Mucosa of stomach (tissue), 1 donor: Measurements from ENCODE around the gene ZNF316.
"Not testable (repeated sequence)": the region's sequence is repeated elsewhere in the genome, so short reads cannot be mapped to it uniquely, and the experiment has no call there.

Experiments
- H3K27me3 ChIP-seq: one replicate; pipeline ENCODE4 v1.7.0; 2013; ENCODE audit warnings: mild to moderate bottlenecking, low read length; ENCODE audit not compliant: control insufficient read depth, insufficient read depth
- H3K36me3 ChIP-seq: one replicate; pipeline ENCODE4 v1.7.0; 2013; ENCODE audit warnings: low read length; ENCODE audit not compliant: control insufficient read depth, insufficient read depth
- H3K4me1 ChIP-seq: one replicate; pipeline ENCODE4 v1.7.0; 2013; ENCODE audit warnings: mild to moderate bottlenecking, low read length; ENCODE audit not compliant: control insufficient read depth, insufficient read depth
- H3K4me3 ChIP-seq: one replicate; pipeline ENCODE4 v1.7.0; 2013; ENCODE audit warnings: low read length
- H3K9ac ChIP-seq: one replicate; pipeline ENCODE4 v1.7.0; 2013; ENCODE audit warnings: mild to moderate bottlenecking, low read length, moderate library complexity
- H3K9me3 ChIP-seq: one replicate; pipeline ENCODE4 v1.7.0; 2013; ENCODE audit warnings: mild to moderate bottlenecking, low read length, moderate library complexity; ENCODE audit not compliant: control insufficient read depth
- donor health status: Pancreatic carcinoma.

Gene ZNF316

DNA sequence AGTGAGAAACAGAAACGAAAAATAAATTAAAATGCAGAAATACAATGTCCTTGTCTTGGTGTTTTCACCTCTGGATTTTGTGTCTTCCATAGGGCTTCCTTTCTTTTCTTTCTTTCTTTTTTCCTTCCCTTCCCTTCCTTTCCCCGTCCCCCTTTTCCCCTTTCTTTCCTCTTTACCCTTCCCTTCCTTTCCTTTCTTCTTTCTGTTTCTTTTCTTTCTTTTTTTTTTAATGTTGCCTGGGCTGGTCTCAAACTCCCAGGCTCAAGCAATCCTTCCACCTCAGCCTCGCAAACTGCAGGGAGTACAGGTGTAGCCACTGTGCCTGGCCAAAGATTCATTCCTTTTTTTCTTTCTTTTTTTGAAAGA is 12.9 kb upstream of the ZNF316 start:
- Histone ChIP-seq H3K27me3 (no peaks in the 10 kb centered on the region), H3K9ac (no peak overlapping the region), H3K4me3 (no peak overlapping the region), H3K9me3 (no peaks in the 10 kb centered on the region), H3K36me3 (no peaks in the 10 kb centered on the region), H3K4me1 (no peaks in the 10 kb centered on the region)

DNA sequence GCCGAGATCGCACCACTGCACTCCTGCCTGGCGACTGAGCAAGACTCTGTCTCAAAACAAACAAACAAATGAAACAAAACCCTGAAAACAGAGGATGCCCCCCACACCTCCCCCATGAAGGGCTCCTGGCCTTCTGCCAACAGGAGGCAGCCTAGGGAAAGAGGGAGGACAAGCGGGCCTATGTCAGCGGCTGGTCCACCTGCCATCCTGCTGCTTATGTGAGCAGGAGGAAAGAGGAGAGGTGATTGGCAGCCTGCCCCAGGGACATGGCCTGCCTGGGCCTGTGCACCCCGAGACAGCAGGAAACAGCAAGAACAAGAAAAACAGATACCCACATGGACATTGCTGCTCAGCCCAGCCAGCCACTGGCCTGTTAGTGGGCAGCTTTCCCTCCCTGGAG is 9.1 kb upstream of the ZNF316 start:
- H3K9ac ChIP-seq = no peak overlapping the region
- H3K4me3 ChIP-seq = no peak overlapping the region
- H3K27me3 ChIP-seq = no peaks in the 10 kb centered on the region
- no peaks in the 10 kb centered on the region for H3K36me3 ChIP-seq
- H3K9me3 ChIP-seq = no peaks in the 10 kb centered on the region
- no peaks in the 10 kb centered on the region for H3K4me1 ChIP-seq

DNA sequence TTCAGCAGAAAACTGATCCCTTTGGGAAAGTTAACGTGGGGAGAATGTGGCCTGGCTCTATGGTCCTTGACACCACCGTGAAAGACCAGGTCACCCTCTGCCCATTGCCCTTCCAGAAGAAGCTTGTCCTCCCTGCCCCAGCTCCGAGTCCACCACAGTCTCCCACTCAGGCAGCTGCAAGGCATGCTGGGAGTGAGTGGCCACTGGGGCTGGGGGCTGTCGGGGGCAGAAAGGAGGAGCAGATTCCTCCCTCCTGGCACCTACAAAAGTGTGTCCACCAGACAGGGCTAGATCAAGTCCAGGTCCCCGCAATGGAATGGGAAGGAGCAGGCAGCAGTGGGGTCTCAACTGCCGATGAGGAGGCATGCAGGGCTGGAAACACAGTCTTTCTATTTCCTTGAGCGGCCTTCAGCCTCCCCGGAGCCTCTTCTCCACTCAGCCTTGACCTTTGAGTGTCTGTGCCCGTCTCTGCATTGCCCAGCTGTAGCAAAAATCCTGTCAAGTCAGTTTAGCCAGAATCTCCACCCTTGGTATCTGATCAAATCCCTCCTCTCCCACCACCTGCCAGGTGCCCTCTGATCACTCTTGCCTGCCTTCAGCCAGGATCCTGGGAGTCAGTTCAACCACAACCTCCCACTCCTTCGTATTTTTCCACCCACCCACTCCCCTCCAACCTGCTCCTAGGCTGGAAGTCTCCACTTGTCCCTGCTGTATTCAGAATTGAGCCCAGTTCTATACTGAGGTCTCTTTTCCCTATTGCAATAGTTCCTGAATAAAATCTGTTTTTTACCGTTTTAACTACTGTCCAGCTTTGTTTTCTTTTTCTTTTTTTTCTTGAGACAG is 6.9 kb upstream of the ZNF316 start:
- H3K36me3 ChIP-seq = no peaks in the 10 kb centered on the region
- H3K4me3 ChIP-seq = no peak overlapping the region
- no peaks in the 10 kb centered on the region for H3K9me3 ChIP-seq
- H3K4me1 ChIP-seq = no peaks in the 10 kb centered on the region
- H3K27me3 ChIP-seq = no peaks in the 10 kb centered on the region
- H3K9ac ChIP-seq = no peak overlapping the region

DNA sequence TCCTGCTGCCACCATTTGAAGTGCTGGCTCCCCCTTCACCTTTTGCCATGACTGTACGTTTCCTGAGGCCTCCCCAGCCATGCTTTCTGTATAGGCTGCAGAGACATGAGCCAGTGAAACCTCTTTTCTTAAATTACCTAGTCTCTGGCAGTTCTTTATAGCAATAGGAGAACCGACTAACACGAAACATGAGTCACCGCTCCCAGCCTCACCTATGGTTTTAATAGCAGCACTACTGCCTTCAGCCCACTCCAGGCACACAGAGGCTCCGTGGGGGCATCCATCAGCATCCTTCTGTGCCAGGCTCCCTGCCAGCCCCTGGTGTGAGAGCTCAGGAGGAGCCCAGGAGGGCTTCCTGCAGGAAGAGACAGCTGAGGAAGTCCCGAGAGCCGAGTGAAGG is 5.5 kb upstream of the ZNF316 start:
- no peaks in the 10 kb centered on the region for H3K36me3 ChIP-seq
- peaks cover 4% of the 10 kb centered on the region for H3K4me1 ChIP-seq
- H3K9ac ChIP-seq = no peak overlapping the region
- no peaks in the 10 kb centered on the region for H3K9me3 ChIP-seq
- no peak overlapping the region for H3K4me3 ChIP-seq
- H3K27me3 ChIP-seq = no peaks in the 10 kb centered on the region

DNA sequence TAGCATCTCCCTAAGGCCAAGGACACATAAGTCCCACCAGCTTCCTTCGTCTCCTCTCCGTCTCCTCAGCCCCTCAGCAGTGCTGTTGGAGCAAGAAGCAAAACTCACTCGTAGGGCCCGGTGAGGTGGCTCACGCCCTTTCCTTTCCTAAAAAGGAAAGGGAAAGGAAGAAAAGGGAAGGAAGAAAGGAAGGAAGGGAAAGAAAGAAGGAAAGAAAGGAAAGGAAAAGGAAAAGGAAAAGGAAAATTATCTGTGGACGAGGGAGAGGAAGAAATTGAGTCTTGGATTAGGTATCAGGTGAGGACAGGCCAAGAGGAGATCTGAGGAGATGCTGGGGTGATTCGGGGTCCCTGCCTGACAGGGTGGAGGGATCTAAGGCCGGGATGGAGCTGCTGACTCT is 3.1 kb upstream of the ZNF316 start:
- H3K4me3 ChIP-seq = no peak overlapping the region
- H3K9me3 ChIP-seq = no peaks in the 10 kb centered on the region
- H3K9ac ChIP-seq = no peak overlapping the region
- no peaks in the 10 kb centered on the region for H3K27me3 ChIP-seq
- H3K36me3 ChIP-seq = no peaks in the 10 kb centered on the region
- H3K4me1 ChIP-seq = peaks cover 14% of the 10 kb centered on the region

DNA sequence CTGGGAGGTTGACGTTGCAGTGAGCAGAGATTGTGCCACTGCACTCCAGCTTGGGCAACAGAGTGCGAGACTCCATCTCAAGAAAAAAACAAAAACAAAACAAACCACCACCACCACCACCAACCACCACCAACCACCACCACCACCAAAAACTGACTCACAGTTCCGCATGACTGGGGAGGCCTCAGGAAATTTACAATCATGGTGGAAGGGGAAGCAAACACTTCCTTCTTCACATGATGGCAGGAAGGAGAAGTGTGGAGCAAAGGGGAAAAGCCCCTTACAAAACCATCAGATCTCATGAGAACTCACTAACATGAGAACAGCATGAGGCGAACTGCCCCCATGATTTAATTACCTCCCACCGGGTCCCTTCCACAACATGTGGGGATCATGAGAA is 2.1 kb upstream of the ZNF316 start:
- peaks cover 14% of the 10 kb centered on the region for H3K4me1 ChIP-seq
- not testable (repeated sequence) for H3K9me3 ChIP-seq, H3K36me3 ChIP-seq, H3K9ac ChIP-seq, H3K27me3 ChIP-seq, H3K4me3 ChIP-seq

DNA sequence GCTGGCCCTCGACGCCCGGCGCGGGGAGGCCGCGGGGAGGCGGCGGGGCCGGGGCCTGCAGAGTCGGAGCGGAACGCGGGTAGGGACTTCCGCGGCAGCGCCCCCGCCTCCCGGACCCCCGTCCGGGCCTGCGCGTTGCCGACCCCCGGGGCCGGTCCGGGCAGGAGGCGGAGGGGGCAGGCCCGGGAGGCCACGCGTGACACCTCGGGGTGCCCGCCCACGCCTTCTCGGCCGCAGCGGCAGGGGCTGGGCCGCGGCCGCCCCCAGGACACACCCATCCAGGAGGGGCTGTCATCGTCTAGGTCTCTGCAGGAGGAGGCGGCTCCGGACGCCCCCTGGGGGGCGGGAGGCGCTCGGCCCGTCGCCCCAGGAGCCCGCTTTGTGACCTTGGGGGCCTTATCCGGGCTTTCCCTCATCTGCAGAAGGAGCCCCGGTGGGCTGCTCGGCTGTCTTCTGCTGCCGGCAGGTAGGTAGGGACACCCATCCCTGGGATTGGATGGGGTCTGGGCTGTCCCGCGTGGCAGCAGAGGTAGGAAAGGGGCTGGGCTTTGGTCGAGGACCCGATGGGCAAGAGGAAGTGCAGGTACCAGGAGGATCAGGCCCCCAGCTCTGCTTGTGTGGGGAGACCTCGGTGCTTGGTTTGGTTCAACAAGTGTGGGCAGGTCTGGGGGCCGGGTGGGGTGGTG is 569 bp downstream of the ZNF316 start:
- Histone ChIP-seq H3K36me3 (no peaks in the 10 kb centered on the region), H3K4me1 (peaks cover 14% of the 10 kb centered on the region), H3K27me3 (no peaks in the 10 kb centered on the region), H3K4me3 (peak overlapping the region; percentile 25), H3K9me3 (no peaks in the 10 kb centered on the region), H3K9ac (peak overlapping the region; percentile 74)

DNA sequence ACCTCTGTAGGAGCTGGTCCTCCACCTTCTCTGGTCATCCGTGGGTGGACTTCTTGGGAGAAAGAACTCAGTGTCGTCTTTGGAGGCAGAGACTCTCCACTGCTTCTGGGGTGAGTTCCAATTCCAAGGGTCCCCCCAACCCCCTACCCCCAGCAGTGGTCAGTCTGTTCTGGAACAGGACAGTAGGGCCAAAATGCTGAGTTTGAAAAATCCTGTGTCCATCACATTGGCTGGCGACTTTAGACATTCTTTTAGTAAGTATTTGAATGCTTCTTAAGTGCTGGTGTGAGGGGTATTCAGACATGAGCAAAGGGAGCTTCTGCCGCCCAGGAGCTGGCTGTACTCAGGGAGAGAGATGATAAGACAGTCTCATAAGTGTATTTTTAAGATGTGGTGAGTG is 1.9 kb downstream of the ZNF316 start:
- Histone ChIP-seq H3K9me3 (no peaks in the 10 kb centered on the region), H3K4me1 (peaks cover 20% of the 10 kb centered on the region), H3K27me3 (no peaks in the 10 kb centered on the region), H3K4me3 (no peak overlapping the region), H3K36me3 (no peaks in the 10 kb centered on the region), H3K9ac (no peak overlapping the region)

DNA sequence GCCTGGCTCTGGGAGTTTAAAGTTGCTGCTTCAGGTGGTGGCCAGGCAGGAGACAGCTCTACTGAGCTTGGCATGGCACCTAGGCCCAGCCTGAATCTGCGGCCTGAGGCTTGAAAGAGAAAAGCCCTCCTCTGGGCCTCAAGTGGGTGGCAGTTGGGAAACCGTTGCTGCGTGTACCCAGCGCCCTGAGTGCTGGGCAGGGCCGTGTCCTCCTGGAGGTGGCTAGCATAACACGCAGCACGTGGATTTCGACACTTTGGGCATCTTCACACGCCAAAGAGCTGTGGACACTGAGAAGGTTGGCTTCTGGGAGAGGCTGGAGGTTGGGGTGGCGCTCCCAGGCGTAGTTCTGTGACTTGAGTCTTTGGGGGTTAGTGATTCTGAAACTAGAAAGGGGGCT is 2.5 kb downstream of the ZNF316 start:
- Histone ChIP-seq H3K4me3 (no peak overlapping the region), H3K9me3 (no peaks in the 10 kb centered on the region), H3K9ac (no peak overlapping the region), H3K36me3 (no peaks in the 10 kb centered on the region), H3K27me3 (no peaks in the 10 kb centered on the region), H3K4me1 (peaks cover 20% of the 10 kb centered on the region)

DNA sequence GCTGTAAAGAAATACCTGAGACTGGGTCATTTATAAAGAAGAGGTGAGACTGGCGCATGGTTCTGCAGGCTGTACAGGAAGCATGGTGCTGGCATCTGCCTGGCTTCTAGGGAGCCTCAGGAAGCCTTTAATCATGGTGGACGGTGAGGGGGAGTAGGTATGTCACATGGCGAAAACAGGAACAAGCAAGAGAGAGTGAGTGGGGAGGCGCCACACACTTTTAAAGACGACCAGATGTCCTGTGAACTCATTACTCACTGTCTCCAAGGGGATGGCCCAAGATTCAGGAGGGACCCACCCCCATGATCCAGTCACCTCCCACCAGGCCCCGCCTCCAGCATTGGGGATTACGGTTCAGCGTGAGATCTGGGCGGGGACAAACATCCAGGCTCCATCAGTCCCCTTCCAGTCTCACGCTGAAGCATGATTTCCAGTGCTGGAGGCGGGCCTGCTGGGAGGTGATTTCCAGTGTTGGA is 3.2 kb downstream of the ZNF316 start:
- H3K9me3 ChIP-seq = no peaks in the 10 kb centered on the region
- H3K27me3 ChIP-seq = no peaks in the 10 kb centered on the region
- H3K4me3 ChIP-seq = no peak overlapping the region
- H3K9ac ChIP-seq = no peak overlapping the region
- H3K4me1 ChIP-seq = peaks cover 20% of the 10 kb centered on the region
- no peaks in the 10 kb centered on the region for H3K36me3 ChIP-seq

DNA sequence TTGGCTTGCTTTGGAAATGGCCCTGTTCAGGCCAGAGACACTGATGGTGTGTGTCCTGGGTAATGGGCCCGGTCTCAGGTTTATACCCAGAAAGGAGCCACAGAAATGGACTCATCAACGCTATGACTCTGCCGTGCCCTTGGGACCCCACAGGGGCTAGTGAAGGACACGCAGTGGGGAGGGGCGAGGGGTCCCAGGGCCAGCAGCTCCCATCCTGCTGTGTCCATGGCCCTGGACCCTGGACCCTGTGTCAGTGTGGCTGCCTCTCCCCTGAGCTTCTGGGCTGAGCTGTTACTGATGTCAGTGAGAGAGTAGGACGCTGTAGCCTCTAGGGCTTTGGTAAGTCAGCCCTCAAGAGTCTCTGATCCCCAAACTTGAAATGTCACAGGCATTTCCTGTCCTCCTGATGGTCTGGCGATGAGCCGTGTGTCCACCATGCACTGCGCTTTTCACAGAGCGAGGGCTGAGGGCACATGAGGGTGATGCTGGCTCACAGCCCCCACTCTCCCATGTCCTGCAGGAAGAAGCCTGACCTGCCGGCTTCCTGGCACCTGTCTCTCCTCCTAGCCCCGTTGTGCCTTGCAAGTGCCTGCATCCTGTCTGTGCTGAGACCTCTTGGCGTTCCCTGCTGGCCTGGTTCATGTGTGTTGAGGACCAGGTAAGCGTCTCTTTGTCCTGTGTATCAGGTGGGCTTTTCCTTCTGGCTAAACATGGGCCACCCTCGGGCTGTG is 4.4 kb downstream of the ZNF316 start:
- Histone ChIP-seq H3K36me3 (no peaks in the 10 kb centered on the region), H3K4me3 (no peak overlapping the region), H3K9me3 (no peaks in the 10 kb centered on the region), H3K4me1 (peaks cover 17% of the 10 kb centered on the region), H3K27me3 (no peaks in the 10 kb centered on the region), H3K9ac (no peak overlapping the region)

DNA sequence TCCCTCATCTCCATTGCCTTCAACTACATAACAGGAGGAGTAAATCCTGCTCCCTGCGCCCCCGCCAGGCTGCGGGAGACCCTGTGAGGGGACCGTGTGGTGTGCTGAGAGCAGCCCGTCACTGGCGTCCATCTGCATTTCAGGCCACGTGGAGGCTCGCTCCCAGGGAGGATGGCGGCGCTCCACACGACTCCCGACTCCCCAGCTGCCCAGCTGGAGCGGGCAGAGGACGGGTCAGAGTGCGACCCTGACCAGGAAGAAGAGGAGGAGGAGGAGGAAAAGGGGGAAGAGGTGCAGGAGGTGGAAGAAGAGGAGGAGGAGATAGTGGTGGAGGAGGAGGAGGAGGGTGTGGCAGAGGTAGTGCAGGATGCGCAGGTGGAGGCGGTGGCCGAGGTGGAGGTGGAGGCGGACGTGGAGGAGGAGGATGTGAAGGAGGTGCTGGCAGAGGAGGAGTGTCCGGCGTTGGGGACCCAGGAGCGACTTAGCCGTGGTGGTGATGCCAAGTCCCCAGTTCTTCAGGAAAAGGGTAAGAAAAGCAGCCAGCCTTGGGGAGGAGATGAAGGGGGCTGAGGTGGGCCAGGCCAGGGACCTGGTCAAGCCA is 5.2 kb downstream of the ZNF316 start:
- Histone ChIP-seq H3K4me1 (peaks cover 15% of the 10 kb centered on the region), H3K9me3 (no peaks in the 10 kb centered on the region), H3K9ac (no peak overlapping the region), H3K4me3 (no peak overlapping the region), H3K36me3 (no peaks in the 10 kb centered on the region), H3K27me3 (no peaks in the 10 kb centered on the region)
